Measurements from ENCODE around the gene KLRC2. TPM values are rescaled to one million over a fixed set of nuclear protein-coding genes. Genes with fewer than 3 reads are reported as not detected.
"Not testable (repeated sequence)": the region's sequence is repeated elsewhere in the genome, so short reads cannot be mapped to it uniquely, and the experiment has no call there.

KLRC2 gene
- total and polyA plus RNA-seq, 8 donors, result 0.38 to 0.79 (median 0.61) TPM; not detected in 2

GRCh38 chr12:10405294-10405693, 30.5 kb downstream of the KLRC2 start:
- no peak for TF ChIP-seq CTCF (IDR thresholded peaks at IDR 0.05)
- Histone ChIP-seq H3K4me3 (no peak overlapping the region), H3K36me3 (no peaks in the 10 kb centered on the region), H3K27ac (no peak overlapping the region), H3K9me3 (no peaks in the 10 kb centered on the region), H3K27me3 (no peaks in the 10 kb centered on the region), H3K4me1 (no peaks in the 10 kb centered on the region)
- ATAC-seq (no peak), DNase-seq (no peak)
- intact Hi-C loops (cut with DNase I), result no loop called here

- intact Hi-C loops (cut with DNase I), result no loop called here
- Histone ChIP-seq H3K4me3 (no peak overlapping the region), H3K27ac (no peak overlapping the region), H3K36me3 (no peaks in the 10 kb centered on the region), H3K9me3 (no peaks in the 10 kb centered on the region), H3K27me3 (no peaks in the 10 kb centered on the region), H3K4me1 (no peaks in the 10 kb centered on the region)
- ATAC-seq (no peak), DNase-seq (no peak)
- no peak for TF ChIP-seq CTCF (IDR thresholded peaks at IDR 0.05)
Measured at GRCh38 chr12:10404798-10405197, 31.0 kb downstream of the KLRC2 start.

- ATAC-seq (no peak), DNase-seq (no peak)
- Histone ChIP-seq H3K27ac (no peak overlapping the region), H3K36me3 (no peaks in the 10 kb centered on the region), H3K4me3 (no peak overlapping the region), H3K4me1 (peaks cover 0 to 3% of the 10 kb centered on the region in 2 donors), H3K9me3 (no peaks in the 10 kb centered on the region), H3K27me3 (no peaks in the 10 kb centered on the region)
- TF ChIP-seq CTCF (IDR thresholded peaks at IDR 0.05), result no peak
- intact Hi-C loops (cut with DNase I), result no loop called here
Measured at GRCh38 chr12:10400829-10401228, 35.0 kb downstream of the KLRC2 start.

- intact Hi-C loops (cut with DNase I), result no loop called here
Measured at GRCh38 chr12:10398168-10398567, 37.6 kb downstream of the KLRC2 start.

GRCh38 chr12:10397296-10397695, 38.5 kb downstream of the KLRC2 start:
- Histone ChIP-seq H3K27me3 (no peaks in the 10 kb centered on the region), H3K9me3 (no peaks in the 10 kb centered on the region), H3K4me1 (peaks cover 0 to 18% of the 10 kb centered on the region in 2 donors), H3K27ac (no peak overlapping the region), H3K36me3 (no peaks in the 10 kb centered on the region), H3K4me3 (no peak overlapping the region)
- intact Hi-C loops (cut with DNase I), result no loop called here
- TF ChIP-seq CTCF (IDR thresholded peaks at IDR 0.05), result no peak
- DNase-seq (no peak), ATAC-seq (no peak)

More at GRCh38 chr12:10398168-10398567, 37.6 kb downstream of the KLRC2 start:
- Histone ChIP-seq H3K9me3 (no peaks in the 10 kb centered on the region), H3K36me3 (no peaks in the 10 kb centered on the region), H3K4me3 (no peak overlapping the region), H3K27me3 (no peaks in the 10 kb centered on the region), H3K27ac (no peak overlapping the region), H3K4me1 (peaks cover 0 to 12% of the 10 kb centered on the region in 2 donors)
- DNase-seq, result no peak
- no peak for TF ChIP-seq CTCF (IDR thresholded peaks at IDR 0.05)
- no peak for ATAC-seq

- Histone ChIP-seq H3K27ac (peak overlapping the region; percentile 22 to 65), H3K4me1 (peaks cover 0 to 23% of the 10 kb centered on the region in 2 donors)
- DNase-seq; H3K27me3 ChIP-seq; H3K4me3 ChIP-seq; H3K36me3 ChIP-seq; intact Hi-C loops (cut with DNase I); ATAC-seq; H3K9me3 ChIP-seq: not testable (repeated sequence)
Measured at GRCh38 chr12:10396176-10396575, 39.6 kb downstream of the KLRC2 start.
